GM12873 (cell line): Measurements from ENCODE around the gene PTPN7.
A peak's percentile ranks its signal among the peaks of the same experiment; 100 is the strongest.

ENCODE experiments used
- TF ChIP-seq, protein P1 (sequence below): IDR thresholded peaks from 2 replicates; pipeline ENCODE4 v1.5.1; 2012; ENCODE audit warnings: low read depth, mild to moderate bottlenecking, moderate library complexity, low read length, control low read depth; ENCODE audit not compliant: insufficient read depth; ENCODE audit errors: missing control alignments

The PTPN7 gene

DNA sequence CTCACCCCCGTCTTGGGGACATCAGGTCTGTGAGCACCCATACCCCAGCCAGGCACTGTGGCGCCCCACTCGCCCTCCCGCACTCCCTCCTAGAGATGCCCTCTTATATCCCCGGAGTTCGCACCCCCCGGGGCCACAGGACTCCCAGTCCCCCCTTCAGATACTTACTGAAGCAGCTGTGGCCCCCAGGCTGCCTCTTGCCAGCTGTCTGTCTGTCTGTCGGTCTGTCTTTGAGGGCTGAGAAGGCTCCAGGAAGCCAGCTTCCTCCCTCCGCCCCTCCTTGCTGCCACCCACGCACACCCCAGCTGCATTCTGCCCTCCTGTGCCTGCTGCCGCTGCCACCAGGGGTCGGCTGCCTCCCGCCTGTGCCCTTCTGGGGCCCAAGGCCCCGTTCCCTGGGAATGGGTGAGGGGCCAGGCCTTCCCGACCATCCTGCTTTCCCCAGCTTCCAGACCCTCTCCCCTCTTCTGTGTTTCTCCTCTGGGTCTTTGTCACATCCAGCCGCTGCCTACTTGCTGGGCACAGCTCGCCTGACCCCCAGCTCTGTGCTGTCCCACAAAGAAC lies at the start of gene PTPN7:
Gene PTPN7 (minus strand): TSS at position 226 of the 564 bp plus-strand sequence. CDS start 1,200 bp downstream, outside the sequence.
- TF ChIP-seq, protein P1, sequence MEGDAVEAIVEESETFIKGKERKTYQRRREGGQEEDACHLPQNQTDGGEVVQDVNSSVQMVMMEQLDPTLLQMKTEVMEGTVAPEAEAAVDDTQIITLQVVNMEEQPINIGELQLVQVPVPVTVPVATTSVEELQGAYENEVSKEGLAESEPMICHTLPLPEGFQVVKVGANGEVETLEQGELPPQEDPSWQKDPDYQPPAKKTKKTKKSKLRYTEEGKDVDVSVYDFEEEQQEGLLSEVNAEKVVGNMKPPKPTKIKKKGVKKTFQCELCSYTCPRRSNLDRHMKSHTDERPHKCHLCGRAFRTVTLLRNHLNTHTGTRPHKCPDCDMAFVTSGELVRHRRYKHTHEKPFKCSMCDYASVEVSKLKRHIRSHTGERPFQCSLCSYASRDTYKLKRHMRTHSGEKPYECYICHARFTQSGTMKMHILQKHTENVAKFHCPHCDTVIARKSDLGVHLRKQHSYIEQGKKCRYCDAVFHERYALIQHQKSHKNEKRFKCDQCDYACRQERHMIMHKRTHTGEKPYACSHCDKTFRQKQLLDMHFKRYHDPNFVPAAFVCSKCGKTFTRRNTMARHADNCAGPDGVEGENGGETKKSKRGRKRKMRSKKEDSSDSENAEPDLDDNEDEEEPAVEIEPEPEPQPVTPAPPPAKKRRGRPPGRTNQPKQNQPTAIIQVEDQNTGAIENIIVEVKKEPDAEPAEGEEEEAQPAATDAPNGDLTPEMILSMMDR = peak; percentile 72

DNA sequence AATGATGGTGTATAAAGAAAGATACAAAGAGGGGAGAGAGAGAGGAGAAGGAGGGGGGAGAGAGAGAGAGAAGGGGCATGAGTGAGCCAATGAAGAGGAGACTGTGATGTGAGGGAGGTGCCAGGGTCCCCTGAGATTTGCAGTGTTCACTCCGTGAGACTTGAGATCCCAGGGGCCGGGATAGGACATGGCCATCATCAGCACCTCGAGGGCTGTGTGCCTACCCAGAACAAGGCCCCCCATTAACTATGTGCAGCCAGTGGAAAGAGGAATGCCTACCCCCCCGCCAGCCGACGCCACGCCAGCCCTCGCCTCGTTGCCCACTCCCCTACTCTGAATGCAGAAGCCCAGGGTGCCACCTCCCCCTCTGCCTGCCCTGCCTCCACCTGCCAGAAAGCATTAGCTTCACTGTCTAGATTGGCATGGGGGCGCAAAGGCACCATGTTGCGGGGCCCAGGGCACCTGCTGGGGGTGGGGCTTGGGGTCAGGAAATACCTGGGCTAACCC lies 48.0 kb upstream of the PTPN7 start:
- TF ChIP-seq, protein P1 = no peak

DNA sequence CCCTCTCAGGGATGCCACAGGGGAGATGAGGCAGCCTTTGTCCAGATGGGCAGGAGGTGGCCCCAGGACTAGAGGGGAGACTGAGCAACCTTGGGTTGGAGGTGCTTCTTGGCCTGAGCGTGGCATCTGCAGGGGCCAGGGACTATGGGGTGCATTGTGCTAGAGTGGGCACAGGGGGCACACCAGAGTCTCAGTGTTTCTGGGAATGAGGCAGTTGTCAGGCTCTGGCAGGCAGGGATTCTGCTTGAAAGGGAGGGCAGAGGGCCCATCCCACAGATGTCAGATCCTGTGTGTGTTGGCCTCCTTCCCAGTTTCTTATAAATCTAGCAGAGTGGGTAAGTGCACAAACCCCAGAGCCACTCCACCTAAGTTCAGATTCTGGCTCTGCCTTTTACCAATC lies 46.9 kb upstream of the PTPN7 start:
- TF ChIP-seq, protein P1 = no peak

DNA sequence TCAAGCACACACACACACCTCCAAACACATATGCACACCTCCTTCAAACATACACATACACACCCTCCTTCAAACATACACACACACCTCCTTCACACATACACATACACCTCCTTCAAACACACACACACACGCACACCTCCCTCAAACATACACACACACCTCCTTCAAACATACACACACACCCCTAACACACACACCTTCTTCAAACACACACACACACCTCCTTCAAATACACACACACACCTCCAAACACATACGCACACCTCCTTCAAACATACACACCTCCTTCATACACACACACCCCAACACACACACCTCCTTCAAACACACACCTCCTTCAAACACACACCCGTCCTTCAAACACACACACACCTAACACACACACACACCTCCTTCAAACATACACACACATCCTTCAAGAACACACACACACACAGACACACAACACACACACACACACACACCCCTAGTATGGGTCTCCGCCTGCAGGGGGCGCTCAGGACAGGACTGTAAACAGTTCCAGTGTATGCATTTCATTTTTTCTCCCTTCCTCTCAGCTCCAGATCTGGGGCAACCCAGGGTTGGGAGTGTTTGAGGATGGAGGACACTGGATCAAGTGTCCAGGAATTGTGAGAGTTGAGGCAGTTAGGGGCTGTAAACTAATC lies 45.3 kb upstream of the PTPN7 start:
- TF ChIP-seq, protein P1 = peak; percentile 29

DNA sequence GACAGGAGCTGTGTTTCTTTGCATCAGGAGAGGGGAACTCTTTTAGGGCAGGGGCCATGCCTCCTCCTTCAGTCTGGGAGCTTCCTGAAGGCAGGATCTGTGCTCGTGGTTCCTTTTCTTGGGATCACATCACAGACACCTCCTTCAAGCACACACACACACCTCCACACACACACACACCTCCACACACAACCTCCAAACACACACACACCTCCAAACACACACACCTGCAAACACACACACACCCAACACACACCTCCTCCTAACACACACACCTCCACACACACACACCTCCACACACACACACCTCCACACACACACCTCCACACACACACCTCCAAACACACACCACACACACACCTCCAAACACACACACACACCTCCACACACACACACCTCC lies 43.7 kb upstream of the PTPN7 start:
- TF ChIP-seq, protein P1 = no peak

DNA sequence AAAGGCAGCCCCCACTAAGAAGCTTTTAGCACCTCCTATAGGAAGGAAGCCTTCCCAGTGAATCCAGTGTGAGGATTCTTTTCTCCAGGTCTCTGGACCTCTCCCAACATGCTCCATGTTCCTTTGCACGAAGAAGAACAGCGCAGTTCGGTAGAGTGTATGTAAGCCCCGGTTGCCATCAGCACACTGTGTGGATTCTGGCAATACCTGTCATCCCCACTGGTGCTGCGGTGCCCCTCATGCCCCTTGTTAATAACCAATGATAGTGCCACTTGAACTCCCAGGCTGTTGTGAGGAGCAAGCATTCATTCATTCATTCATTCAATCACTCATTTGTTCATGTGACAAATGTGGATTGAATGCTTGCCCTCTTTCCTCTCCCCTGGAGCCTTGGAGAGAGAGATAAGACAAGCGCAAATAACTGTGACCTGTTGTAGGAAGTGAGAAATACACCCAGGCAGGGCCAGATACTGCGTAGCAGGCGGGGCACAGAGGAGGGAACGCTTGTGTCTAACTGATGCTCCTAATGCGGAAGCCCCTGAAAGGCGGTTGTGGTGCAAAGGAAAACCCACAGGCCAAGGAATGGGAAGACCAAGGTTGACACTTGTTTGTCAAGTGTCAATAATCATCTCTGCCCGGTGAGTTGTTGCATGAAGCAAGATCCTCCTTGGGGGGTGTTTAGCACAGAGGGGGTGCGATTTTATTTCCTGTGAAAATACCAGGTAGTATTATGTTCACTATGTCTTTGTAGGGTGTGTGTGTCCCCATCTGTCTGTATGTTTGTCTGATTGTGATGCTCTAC lies 43.0 kb upstream of the PTPN7 start:
- TF ChIP-seq, protein P1 = no peak
